Peyer's patch (tissue), 4 donors: ENCODE measurements around the gene MMEL1. TPM values are rescaled to one million over a fixed set of nuclear protein-coding genes. Genes with fewer than 3 reads are reported as not detected.
A peak's percentile ranks its signal among the peaks of the same experiment; 100 is the strongest.

Experiments used
- DNase-seq, 3 donors: peaks; one replicate each; pipeline ENCODE4 v3.0.0-alpha.2; 2017 to 2019
- H3K27ac ChIP-seq, 4 donors: fragments of 200-600 bp; sonication (generic); one replicate each; pipeline ENCODE4 v1.5.1; 2016 to 2019
- H3K27me3 ChIP-seq, 2 donors: fragments of 200-600 bp; sonication (generic); one replicate each; pipeline ENCODE4 v1.5.1; 2019
- H3K36me3 ChIP-seq, 3 donors: fragments of 200-600 bp; sonication (generic); one replicate each; pipeline ENCODE4 v1.5.1; 2016 to 2019
- H3K4me1 ChIP-seq, 4 donors: fragments of 200-600 bp; sonication (generic); one replicate each; pipeline ENCODE4 v1.5.1; 2016 to 2019
- H3K4me3 ChIP-seq, 4 donors: fragments of 200-600 bp; sonication (generic); 1 replicate in 3 of 4; 2 replicates in 1 of 4; pipeline ENCODE4 v1.5.1; 2016 to 2019; ENCODE audit warnings: mild to moderate bottlenecking in 1 of 4
- H3K9me3 ChIP-seq, 4 donors: fragments of 200-600 bp; sonication (generic); one replicate each; pipeline ENCODE4 v1.5.1; 2016 to 2019; ENCODE audit warnings: mild to moderate bottlenecking in 1 of 4
- POLR2A ChIP-seq, 2 donors: fragments of 450-650 bp; IDR thresholded peaks; one replicate each; pipeline ENCODE4 v1.5.1; 2017; ENCODE audit warnings: antibody characterized with exemption in 2 of 2, mild to moderate bottlenecking in 2 of 2, moderate library complexity in 2 of 2
- total RNA-seq, 4 donors: library from RNA; depleted of rRNA; stranded (reverse); fragments of >200 nt; gene quantifications; one replicate each; pipeline ENCODE4 v1.1.0, GENCODE V29; 2016
- TF ChIP-seq, protein P1 (sequence below), 6 experiments: fragments of 450-650 bp in 4 of 6; fragments of 200-600 bp in 2 of 6; sonication (generic) in 1 of 6; IDR thresholded peaks; one replicate each; pipeline ENCODE4 v1.5.1; 2017 to 2019; ENCODE audit warnings: antibody characterized with exemption in 6 of 6, mild to moderate bottlenecking in 3 of 6, moderate library complexity in 1 of 6

Gene MMEL1
- total RNA-seq, 4 donors from 2014 or later: 7.4 to 51.7 (median 27.4) TPM

DNA sequence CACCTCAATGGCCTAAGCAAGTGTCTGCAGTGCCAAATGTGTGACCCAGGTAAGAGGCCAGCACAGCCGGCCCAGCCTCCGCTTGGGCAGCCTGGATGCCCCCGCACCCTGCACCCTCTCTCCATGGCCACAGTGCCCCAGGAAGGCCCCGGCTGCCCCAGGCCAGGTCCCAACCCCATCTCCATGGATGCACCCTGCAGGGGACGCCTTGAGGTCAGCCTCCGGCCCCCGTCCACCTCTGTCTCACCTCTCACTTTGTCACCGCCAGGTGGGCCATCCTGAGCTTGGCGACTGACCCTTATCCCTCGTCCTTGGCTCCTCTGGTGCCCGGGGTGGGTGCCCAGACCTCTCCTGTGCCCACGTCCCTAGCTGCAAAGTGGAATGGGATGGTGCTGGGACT lies 74.4 kb downstream of the MMEL1 start:
- DNase-seq: no peak
- H3K4me3 ChIP-seq: peak overlapping the region in 2 of 4 donors; percentile 67 to 78
- no peaks in the 10 kb centered on the region for H3K9me3 ChIP-seq
- peak overlapping the region in 1 of 4 donors; percentile 95 for H3K27ac ChIP-seq
- peaks cover 0 to 56% (median 0%) of the 10 kb centered on the region in 3 donors for H3K36me3 ChIP-seq
- TF ChIP-seq POLR2A (IDR thresholded peaks at IDR 0.05): no peak
- TF ChIP-seq, protein P1, sequence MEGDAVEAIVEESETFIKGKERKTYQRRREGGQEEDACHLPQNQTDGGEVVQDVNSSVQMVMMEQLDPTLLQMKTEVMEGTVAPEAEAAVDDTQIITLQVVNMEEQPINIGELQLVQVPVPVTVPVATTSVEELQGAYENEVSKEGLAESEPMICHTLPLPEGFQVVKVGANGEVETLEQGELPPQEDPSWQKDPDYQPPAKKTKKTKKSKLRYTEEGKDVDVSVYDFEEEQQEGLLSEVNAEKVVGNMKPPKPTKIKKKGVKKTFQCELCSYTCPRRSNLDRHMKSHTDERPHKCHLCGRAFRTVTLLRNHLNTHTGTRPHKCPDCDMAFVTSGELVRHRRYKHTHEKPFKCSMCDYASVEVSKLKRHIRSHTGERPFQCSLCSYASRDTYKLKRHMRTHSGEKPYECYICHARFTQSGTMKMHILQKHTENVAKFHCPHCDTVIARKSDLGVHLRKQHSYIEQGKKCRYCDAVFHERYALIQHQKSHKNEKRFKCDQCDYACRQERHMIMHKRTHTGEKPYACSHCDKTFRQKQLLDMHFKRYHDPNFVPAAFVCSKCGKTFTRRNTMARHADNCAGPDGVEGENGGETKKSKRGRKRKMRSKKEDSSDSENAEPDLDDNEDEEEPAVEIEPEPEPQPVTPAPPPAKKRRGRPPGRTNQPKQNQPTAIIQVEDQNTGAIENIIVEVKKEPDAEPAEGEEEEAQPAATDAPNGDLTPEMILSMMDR (IDR thresholded peaks at IDR 0.05): no peak
- H3K4me1 ChIP-seq: peaks cover 0 to 44% (median 25%) of the 10 kb centered on the region in 4 donors
- H3K27me3 ChIP-seq: no peaks in the 10 kb centered on the region

DNA sequence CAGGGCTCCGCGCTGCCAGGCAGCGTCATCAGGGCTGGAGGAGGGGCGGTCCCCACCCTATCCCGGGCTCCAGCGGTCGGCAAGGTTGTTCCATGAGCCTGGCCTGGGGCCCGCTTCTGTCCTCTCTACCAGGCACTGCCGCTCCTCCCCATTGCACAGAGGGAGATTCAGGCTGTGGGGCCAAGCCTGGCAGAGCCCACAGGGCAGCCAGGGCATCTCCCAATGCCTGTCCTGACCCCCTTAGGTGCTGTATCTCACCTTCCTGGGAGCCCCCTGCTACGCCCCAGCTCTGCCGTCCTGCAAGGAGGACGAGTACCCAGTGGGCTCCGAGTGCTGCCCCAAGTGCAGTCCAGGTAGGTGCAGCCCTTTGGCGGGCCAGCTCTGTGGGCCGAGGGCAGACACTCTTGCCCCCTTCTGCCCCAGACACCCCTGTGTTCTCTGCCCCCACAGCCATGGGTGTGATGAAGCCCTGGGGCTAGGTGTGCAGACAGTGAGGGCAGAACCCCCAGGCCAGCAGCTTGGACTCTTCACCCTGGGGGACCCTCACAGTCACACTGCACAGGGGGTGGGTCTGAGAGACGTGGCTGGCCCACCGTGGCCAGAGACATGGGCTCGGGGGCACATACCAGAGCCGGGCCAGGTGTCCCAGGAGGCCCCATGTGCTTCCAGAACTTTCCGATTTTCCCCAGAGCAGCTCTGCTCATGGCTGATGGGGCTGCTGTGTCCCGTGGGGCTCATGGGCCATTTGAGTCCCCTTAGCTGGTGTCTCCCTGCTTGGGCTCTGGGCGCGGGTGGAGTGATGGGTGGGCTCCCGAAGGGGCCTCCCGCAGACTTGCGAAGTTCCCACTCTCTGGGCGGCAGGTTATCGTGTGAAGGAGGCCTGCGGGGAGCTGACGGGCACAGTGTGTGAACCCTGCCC lies 75.1 kb downstream of the MMEL1 start:
- Histone ChIP-seq H3K27ac (peak overlapping the region; percentile 95 to 98 (median 96)), H3K27me3 (no peaks in the 10 kb centered on the region), H3K4me1 (peaks cover 0 to 44% (median 25%) of the 10 kb centered on the region in 4 donors), H3K9me3 (no peaks in the 10 kb centered on the region), H3K4me3 (peak overlapping the region; percentile 67 to 91 (median 81)), H3K36me3 (peaks cover 0 to 49% (median 0%) of the 10 kb centered on the region in 3 donors)
- peak in 2 of 3 donors; percentile 81 to 88 for DNase-seq
- TF ChIP-seq, protein P1 (IDR thresholded peaks at IDR 0.05): no peak
- TF ChIP-seq POLR2A (IDR thresholded peaks at IDR 0.05): peak; percentile 47 to 71

DNA sequence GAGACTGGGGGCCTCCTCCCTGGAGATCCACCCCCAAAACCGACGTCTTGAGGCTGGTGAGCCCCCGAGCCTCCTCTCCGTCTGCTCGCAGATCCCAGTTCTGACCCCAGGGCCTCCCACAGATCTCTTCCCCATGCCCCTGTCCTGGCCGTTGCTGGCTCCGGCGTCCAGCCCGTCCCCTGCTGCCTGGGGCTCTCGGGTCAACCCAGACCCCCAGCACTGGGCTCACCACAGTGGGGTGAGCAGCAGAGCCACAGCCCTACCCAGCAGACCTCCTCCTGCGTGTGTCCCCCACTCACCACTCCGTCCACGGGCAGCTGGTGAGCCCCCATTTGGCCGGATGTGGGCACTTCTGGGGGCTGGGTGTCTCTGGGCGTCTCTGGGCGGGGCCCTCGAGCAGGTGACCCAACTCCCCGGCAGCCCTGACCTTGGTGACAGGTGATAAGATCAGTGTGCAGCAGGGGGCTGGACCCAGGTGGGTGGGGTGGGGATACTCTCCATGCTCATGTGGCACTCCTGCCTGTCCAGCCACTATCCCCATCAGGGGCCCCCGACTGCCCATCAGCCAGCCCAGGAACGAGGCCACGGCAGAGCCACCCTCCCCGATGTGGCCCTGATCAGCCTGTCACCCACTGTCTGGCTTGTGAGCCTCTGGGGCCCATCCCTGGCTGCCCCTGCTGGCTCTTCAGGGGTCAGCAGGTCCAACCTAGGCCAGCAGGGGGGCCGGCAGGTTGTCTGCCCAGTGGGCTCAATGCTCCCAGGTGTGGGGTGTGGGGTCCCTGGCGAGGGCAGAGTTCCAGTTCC lies 75.9 kb downstream of the MMEL1 start:
- Histone ChIP-seq H3K4me3 (peak overlapping the region; percentile 67 to 91 (median 81)), H3K36me3 (peaks cover 0 to 41% (median 0%) of the 10 kb centered on the region in 3 donors), H3K4me1 (peaks cover 0 to 44% (median 25%) of the 10 kb centered on the region in 4 donors), H3K27ac (peak overlapping the region; percentile 95 to 98 (median 96)), H3K27me3 (no peaks in the 10 kb centered on the region), H3K9me3 (no peaks in the 10 kb centered on the region)
- peak; percentile 84 to 91 (median 87) for DNase-seq
- TF ChIP-seq, protein P1 (IDR thresholded peaks at IDR 0.05): peak in 2 of 6 experiments; percentile 16 to 18
- no peak for TF ChIP-seq POLR2A (IDR thresholded peaks at IDR 0.05)

GRCh38 chr1:2556277-2556677 lies 76.5 kb downstream of the MMEL1 start, which contains the start of gene TNFRSF14:
TSS of gene TNFRSF14 (plus strand) at chr1:2556371. CDS start at chr1:2556665, 294 bp downstream.
- Histone ChIP-seq H3K27ac (peak within 1 kb of the TSS; percentile 95 to 98 (median 96)), H3K4me3 (peak within 1 kb of the TSS; percentile 67 to 91 (median 81)), H3K9me3 (no peaks in the 10 kb centered on the region), H3K27me3 (no peaks in the 10 kb centered on the region), H3K36me3 (peaks cover 0 to 38% (median 0%) of the 10 kb centered on the region in 3 donors), H3K4me1 (peaks cover 0 to 44% (median 25%) of the 10 kb centered on the region in 4 donors)
- peak; percentile 81 to 89 (median 82) for DNase-seq
- TF ChIP-seq, protein P1 (IDR thresholded peaks at IDR 0.05): peak in 3 of 6 experiments; percentile 11 to 17 (median 16)
- peak; percentile 21 to 28 for TF ChIP-seq POLR2A (IDR thresholded peaks at IDR 0.05)

GRCh38 chr1:2555634-2556276 lies 77.1 kb downstream of the MMEL1 start:
- Histone ChIP-seq H3K9me3 (no peaks in the 10 kb centered on the region), H3K4me3 (peak overlapping the region; percentile 67 to 91 (median 81)), H3K4me1 (peaks cover 0 to 44% (median 25%) of the 10 kb centered on the region in 4 donors), H3K27ac (peak overlapping the region; percentile 95 to 98 (median 96)), H3K36me3 (peaks cover 0 to 34% (median 0%) of the 10 kb centered on the region in 3 donors), H3K27me3 (no peaks in the 10 kb centered on the region)
- TF ChIP-seq, protein P1 (IDR thresholded peaks at IDR 0.05): peak in 1 of 6 experiments; percentile 12
- TF ChIP-seq POLR2A (IDR thresholded peaks at IDR 0.05): peak; percentile 82 to 86
- DNase-seq: peak; percentile 92 to 95 (median 93)
